GM13976 (cell line): ENCODE results near the gene HOXD4.

Source experiments
- DNase-seq: peaks from one replicate; pipeline ENCODE4 v3.0.0; 2012; ENCODE audit warnings: low spot score
- CTCF ChIP-seq: IDR thresholded peaks from 2 replicates; pipeline ENCODE4 v1.5.1; 2012; ENCODE audit warnings: borderline replicate concordance, mild to moderate bottlenecking; ENCODE audit not compliant: insufficient read depth; ENCODE audit errors: extremely low read depth, missing control alignments, control extremely low read depth
- in situ Hi-C: fragments of 300-500 bp; cut with MboI; formaldehyde crosslinking; loops from one replicate; pipeline ENCODE4 v1.12.0; 2022; ENCODE audit warnings: low sequenced_read_pairs, mixed read lengths, inconsistent platforms; ENCODE audit not compliant: unreplicated experiment

HOXD4 gene

GRCh38 chr2:176154576-176155252 is 3.4 kb downstream of the HOXD4 start:
- no peak for TF ChIP-seq CTCF
- in situ Hi-C loops = no loop called here
- no peak for DNase-seq

GRCh38 chr2:176155356-176156044 is 4.2 kb downstream of the HOXD4 start:
- no peak for TF ChIP-seq CTCF
- DNase-seq = no peak
- in situ Hi-C loops = no loop called here

GRCh38 chr2:176156301-176156806 is 5.0 kb downstream of the HOXD4 start:
- no peak for DNase-seq
- no peak for TF ChIP-seq CTCF
- in situ Hi-C loops = no loop called here

- in situ Hi-C loops = no loop called here
- DNase-seq = no peak
- TF ChIP-seq CTCF = no peak
Measured at GRCh38 chr2:176156807-176157498, 5.6 kb downstream of the HOXD4 start, which contains the start of gene HOXD3. HOXD3 (plus strand) TSS chr2:176157307; CDS start chr2:176169115, 11,808 bp downstream.

- DNase-seq = no peak
- TF ChIP-seq CTCF = no peak
- in situ Hi-C loops = no loop called here
Measured at GRCh38 chr2:176157499-176158185, 6.3 kb downstream of the HOXD4 start.

GRCh38 chr2:176158186-176158591 is 6.8 kb downstream of the HOXD4 start:
- in situ Hi-C loops = no loop called here
- no peak for TF ChIP-seq CTCF
- DNase-seq = no peak
